GM19193 (cell line): Measurements from ENCODE around the gene CPNE5.

Source experiments
- POLR2A ChIP-seq: IDR thresholded peaks from 4 replicates; pipeline ENCODE4 v1.6.1; 2011; ENCODE audit not compliant: insufficient read depth, insufficient read length; ENCODE audit errors: extremely low read depth

The CPNE5 gene

GRCh38 chr6:36847991-36848390 lies 8.7 kb upstream of the CPNE5 start:
- TF ChIP-seq POLR2A, result no peak

- no peak for TF ChIP-seq POLR2A
These were observed 7.9 kb upstream of the CPNE5 start for GRCh38 chr6:36847152-36847551.

GRCh38 chr6:36845233-36845632 lies 6.0 kb upstream of the CPNE5 start:
- TF ChIP-seq POLR2A, result no peak

- TF ChIP-seq POLR2A, result no peak
These were observed 5.3 kb upstream of the CPNE5 start for GRCh38 chr6:36844232-36845170.

- TF ChIP-seq POLR2A, result no peak
These were observed 3.9 kb upstream of the CPNE5 start for GRCh38 chr6:36843170-36843569.

GRCh38 chr6:36841756-36842155 lies 2.5 kb upstream of the CPNE5 start:
- TF ChIP-seq POLR2A, result no peak

- TF ChIP-seq POLR2A, result no peak
These were observed 1.5 kb upstream of the CPNE5 start for GRCh38 chr6:36840432-36841403.

- TF ChIP-seq POLR2A, result no peak
These were observed 646 bp upstream of the CPNE5 start for GRCh38 chr6:36839749-36840431.

GRCh38 chr6:36837686-36838085 lies 1.6 kb downstream of the CPNE5 start:
- no peak for TF ChIP-seq POLR2A

- no peak for TF ChIP-seq POLR2A
These were observed 2.3 kb downstream of the CPNE5 start for GRCh38 chr6:36837022-36837339.

- TF ChIP-seq POLR2A, result no peak
These were observed 2.9 kb downstream of the CPNE5 start for GRCh38 chr6:36836111-36837021.

GRCh38 chr6:36834576-36835341 lies 4.5 kb downstream of the CPNE5 start:
- no peak for TF ChIP-seq POLR2A

- no peak for TF ChIP-seq POLR2A
These were observed 6.0 kb downstream of the CPNE5 start for GRCh38 chr6:36833182-36833789.
